GM18861 (cell line): Measurements from ENCODE around the gene EIF4E1B.

ENCODE experiments used
- ATAC-seq: cut with Tn5 transposase; IDR thresholded peaks from one replicate; pipeline ENCODE4 v1.9.1; 2021; ENCODE audit not compliant: unreplicated experiment

The EIF4E1B gene

GRCh38 chr5:176660860-176661641 is 30.6 kb downstream of the EIF4E1B start:
- no peak for ATAC-seq

- no peak for ATAC-seq
Measured at GRCh38 chr5:176661676-176662075, 31.2 kb downstream of the EIF4E1B start.

GRCh38 chr5:176662371-176663333 is 32.2 kb downstream of the EIF4E1B start:
- no peak for ATAC-seq

GRCh38 chr5:176663566-176663965 is 33.1 kb downstream of the EIF4E1B start:
- no peak for ATAC-seq

- ATAC-seq = no peak
Measured at GRCh38 chr5:176664479-176664878, 34.0 kb downstream of the EIF4E1B start.

GRCh38 chr5:176664886-176665285 is 34.4 kb downstream of the EIF4E1B start:
- ATAC-seq = no peak

- ATAC-seq = no peak
Measured at GRCh38 chr5:176665517-176665916, 35.0 kb downstream of the EIF4E1B start.

- ATAC-seq = no peak
Measured at GRCh38 chr5:176667637-176668036, 37.2 kb downstream of the EIF4E1B start.

GRCh38 chr5:176670449-176670848 is 40.0 kb downstream of the EIF4E1B start:
- no peak for ATAC-seq

GRCh38 chr5:176671399-176671798 is 40.9 kb downstream of the EIF4E1B start:
- no peak for ATAC-seq

- ATAC-seq = no peak
Measured at GRCh38 chr5:176671890-176672747, 41.6 kb downstream of the EIF4E1B start.

GRCh38 chr5:176673651-176674583 is 43.4 kb downstream of the EIF4E1B start:
- ATAC-seq = no peak

GRCh38 chr5:176674799-176675198 is 44.3 kb downstream of the EIF4E1B start:
- no peak for ATAC-seq

GRCh38 chr5:176675676-176676360 is 45.3 kb downstream of the EIF4E1B start:
- ATAC-seq = no peak

GRCh38 chr5:176676361-176676824 is 45.9 kb downstream of the EIF4E1B start:
- ATAC-seq = peak; percentile 83

GRCh38 chr5:176677209-176677939 is 46.9 kb downstream of the EIF4E1B start:
- ATAC-seq = no peak

- ATAC-seq = no peak
Measured at GRCh38 chr5:176678584-176678983, 48.1 kb downstream of the EIF4E1B start.
